Measurements from ENCODE around the gene ZDHHC3.

GRCh38 chr3:44968447-44968858 is 7.5 kb downstream of the ZDHHC3 start:
- TF ChIP-seq CTCF (IDR thresholded peaks at IDR 0.05) (no peak), POLR2A (IDR thresholded peaks at IDR 0.05) (no peak)

All from tibial nerve (tissue), 3 donors.